GM23248 (cell line): ENCODE measurements around the gene RAMP3. TPM values are rescaled to one million over a fixed set of nuclear protein-coding genes. Genes with fewer than 3 reads are reported as not detected.
"Not testable (repeated sequence)": the region's sequence is repeated elsewhere in the genome, so short reads cannot be mapped to it uniquely, and the experiment has no call there.

Source experiments
- DNase-seq: peaks from one replicate; pipeline ENCODE4 v3.0.0-alpha.2; 2015
- H2AFZ ChIP-seq: fragments of 200-600 bp; sonication (generic); 2 replicates; pipeline ENCODE4 v1.6.1; 2016; ENCODE audit warnings: antibody characterized with exemption
- H3F3A ChIP-seq: fragments of 200-600 bp; sonication (generic); 2 replicates; pipeline ENCODE4 v1.6.1; 2016; ENCODE audit warnings: mild to moderate bottlenecking, antibody characterized with exemption, mixed run types; ENCODE audit not compliant: insufficient read depth
- H3K27ac ChIP-seq: fragments of 200-600 bp; sonication (generic); 2 replicates; pipeline ENCODE4 v1.5.1; 2016; ENCODE audit warnings: mild to moderate bottlenecking
- H3K27me3 ChIP-seq: fragments of 200-600 bp; sonication (generic); replicated peaks from 2 replicates; pipeline ENCODE4 v1.6.1; 2016; ENCODE audit warnings: mild to moderate bottlenecking; ENCODE audit not compliant: insufficient read depth
- H3K36me3 ChIP-seq: fragments of 200-600 bp; sonication (generic); 2 replicates; pipeline ENCODE4 v1.6.1; 2016; ENCODE audit warnings: low read depth, mild to moderate bottlenecking
- H3K4me1 ChIP-seq: fragments of 200-600 bp; sonication (generic); 2 replicates; pipeline ENCODE4 v1.6.1; 2016; ENCODE audit warnings: mild to moderate bottlenecking; ENCODE audit not compliant: insufficient read depth
- H3K4me2 ChIP-seq: fragments of 200-600 bp; sonication (generic); one replicate; pipeline ENCODE4 v1.6.1; 2016; ENCODE audit warnings: mild to moderate bottlenecking; ENCODE audit not compliant: unreplicated experiment
- H3K4me3 ChIP-seq: fragments of 200-600 bp; sonication (generic); 2 replicates; pipeline ENCODE4 v1.5.1; 2016; ENCODE audit warnings: mild to moderate bottlenecking
- H3K79me2 ChIP-seq: fragments of 200-600 bp; sonication (generic); 2 replicates; pipeline ENCODE4 v1.6.1; 2016; ENCODE audit warnings: mild to moderate bottlenecking; ENCODE audit not compliant: insufficient read depth
- H3K9ac ChIP-seq: fragments of 200-600 bp; sonication (generic); 2 replicates; pipeline ENCODE4 v1.6.1; 2016; ENCODE audit warnings: mild to moderate bottlenecking
- H3K9me2 ChIP-seq: fragments of 200-600 bp; sonication (generic); 2 replicates; pipeline ENCODE4 v1.6.1; 2016; ENCODE audit warnings: mixed run types, mild to moderate bottlenecking, moderate library complexity; ENCODE audit not compliant: insufficient read depth
- H3K9me3 ChIP-seq: fragments of 200-600 bp; sonication (generic); one replicate; pipeline ENCODE4 v1.6.1; 2017; ENCODE audit warnings: low read depth
- H4K20me1 ChIP-seq: fragments of 200-600 bp; sonication (generic); 2 replicates; pipeline ENCODE4 v1.6.0; 2016; ENCODE audit not compliant: insufficient read depth
- EZH2 ChIP-seq: fragments of 200-600 bp; sonication (generic); IDR thresholded peaks from 2 replicates; pipeline ENCODE4 v1.6.1; 2018; ENCODE audit warnings: antibody characterized with exemption, mild to moderate bottlenecking; ENCODE audit not compliant: insufficient read depth, poor library complexity, severe bottlenecking
- EZH2phosphoT487 ChIP-seq: fragments of 200-600 bp; sonication (generic); IDR thresholded peaks from 2 replicates; pipeline ENCODE4 v1.6.1; 2018; ENCODE audit warnings: antibody characterized with exemption, moderate library complexity, mild to moderate bottlenecking, low read depth; ENCODE audit not compliant: insufficient read depth
- WGBS, 2 experiments: methylation state at CpG; one replicate each; pipeline ENCODE4 v1.1.6; 2015 to 2017; ENCODE audit warnings: low lambda C conversion rate in 2 of 2, low coverage in 1 of 2; ENCODE audit errors: missing lambda C conversion rate in 2 of 2; 5-methylcytosine and 5-hydroxymethylcytosine counted together
- in situ Hi-C: fragments of 300-500 bp; cut with MboI; formaldehyde crosslinking; loops from 2 replicates; pipeline ENCODE4 v1.15.0; 2020
- polyA plus RNA-seq: library from polyadenylated mRNA; unstranded; fragments of >200 nt; fragmentation: Nextera tagmentation; extraction: Ambion mirVana; gene quantifications from 2 replicates; pipeline ENCODE4 v1.2.1, GENCODE V29; 2016
- total RNA-seq: library from RNA; depleted of rRNA; stranded (reverse); fragments of >200 nt; shearing (Covaris generic); gene quantifications from 2 replicates; pipeline ENCODE4 v1.2.3, GENCODE V29; 2014

RAMP3 gene
- total and polyA plus RNA-seq, 2 experiments from 2014 or later: not detected

- Histone ChIP-seq H3K79me2 (no peaks in the 10 kb centered on the region), H3K9me2 (no peaks in the 10 kb centered on the region), H3K36me3 (no peaks in the 10 kb centered on the region), H4K20me1 (no peaks in the 10 kb centered on the region), H3K4me1 (no peaks in the 10 kb centered on the region), H3K27ac (no peak overlapping the region), H3K4me2 (no peak overlapping the region), H3F3A (no peaks in the 10 kb centered on the region), H3K27me3 (peaks cover 20% of the 10 kb centered on the region), H3K9me3 (no peaks in the 10 kb centered on the region), H3K9ac (no peak overlapping the region), H2AFZ (no peak overlapping the region), H3K4me3 (no peak overlapping the region)
- DNase-seq: no peak
- TF ChIP-seq EZH2 (no peak), EZH2phosphoT487 (no peak)
- WGBS, 2 experiments: 52 to 63% methylated on average over 3 of the region's 3 CpGs
- in situ Hi-C loops: loop anchor here (25.0 kb wide), 1 partner anchor 700 kb away; the partner anchor contains the start of gene CCDC201
These were observed 4.8 kb downstream of the RAMP3 start for GRCh38 chr7:45162311-45162845.

- Histone ChIP-seq H3K4me2 (no peak overlapping the region), H3K36me3 (no peaks in the 10 kb centered on the region), H3K9me2 (no peaks in the 10 kb centered on the region), H3K27me3 (peaks cover 19% of the 10 kb centered on the region), H3K27ac (no peak overlapping the region), H3K9ac (no peak overlapping the region), H3F3A (no peaks in the 10 kb centered on the region), H3K9me3 (no peaks in the 10 kb centered on the region), H2AFZ (no peak overlapping the region), H4K20me1 (no peaks in the 10 kb centered on the region), H3K79me2 (no peaks in the 10 kb centered on the region), H3K4me1 (no peaks in the 10 kb centered on the region), H3K4me3 (no peak overlapping the region)
- in situ Hi-C loops: loop anchor here (25.0 kb wide), 1 partner anchor 699 kb away; the partner anchor contains the start of gene CCDC201
- TF ChIP-seq EZH2: no peak
- no peak for TF ChIP-seq EZH2phosphoT487
- WGBS, 2 experiments: 42 to 49% methylated on average over 2 of the region's 2 CpGs
- no peak for DNase-seq
These were observed 5.5 kb downstream of the RAMP3 start for GRCh38 chr7:45162943-45163691.

GRCh38 chr7:45163692-45164052 is 6.1 kb downstream of the RAMP3 start:
- Histone ChIP-seq H3K4me2 (no peak overlapping the region), H3K27me3 (peaks cover 14% of the 10 kb centered on the region), H3K27ac (no peak overlapping the region), H3K36me3 (no peaks in the 10 kb centered on the region), H3K4me1 (no peaks in the 10 kb centered on the region), H3K9ac (no peak overlapping the region), H4K20me1 (no peaks in the 10 kb centered on the region), H3K79me2 (no peaks in the 10 kb centered on the region), H3F3A (no peaks in the 10 kb centered on the region), H3K9me3 (no peaks in the 10 kb centered on the region), H2AFZ (no peak overlapping the region), H3K9me2 (no peaks in the 10 kb centered on the region), H3K4me3 (no peak overlapping the region)
- TF ChIP-seq EZH2phosphoT487: no peak
- TF ChIP-seq EZH2: no peak
- WGBS, 2 experiments: 48 to 53% methylated on average over 4 of the region's 4 CpGs
- DNase-seq: no peak
- in situ Hi-C loops: loop anchor here (25.0 kb wide), 1 partner anchor 699 kb away; the partner anchor contains the start of gene CCDC201

- H2AFZ ChIP-seq, H3K4me2 ChIP-seq, H3K9me3 ChIP-seq, DNase-seq, H3K4me1 ChIP-seq, H3K36me3 ChIP-seq, H3K9me2 ChIP-seq, H4K20me1 ChIP-seq, H3F3A ChIP-seq, H3K27ac ChIP-seq, H3K79me2 ChIP-seq, H3K4me3 ChIP-seq, H3K9ac ChIP-seq: not testable (repeated sequence)
- peaks cover 13% of the 10 kb centered on the region for H3K27me3 ChIP-seq
- in situ Hi-C loops: loop anchor here (25.0 kb wide), 1 partner anchor 698 kb away; the partner anchor contains the start of gene CCDC201
- WGBS, 2 experiments: 53 to 59% methylated on average over 3 of the region's 3 CpGs
These were observed 6.7 kb downstream of the RAMP3 start for GRCh38 chr7:45164271-45164670.
